ENCODE results near the gene CEP170B.

GRCh38 chr14:104889375-104889757 is 24.3 kb downstream of the CEP170B start:
- TF ChIP-seq POLR2AphosphoS5 (IDR thresholded peaks at IDR 0.05; ENCODE audit: borderline replicate concordance, low read depth, low read length), result no peak
- no peak for TF ChIP-seq EZH2 (IDR thresholded peaks at IDR 0.05)
